GM19372 (cell line): Measurements from ENCODE around the gene LYL1.

ENCODE experiments used
- ATAC-seq: cut with Tn5 transposase; IDR thresholded peaks from one replicate; pipeline ENCODE4 v1.9.1; 2021; ENCODE audit warnings: mild to moderate bottlenecking, low read depth, moderate library complexity; ENCODE audit not compliant: unreplicated experiment

The LYL1 gene

GRCh38 chr19:13094771-13095392, 7.8 kb downstream of the LYL1 start:
- ATAC-seq: no peak

- ATAC-seq: no peak
These were observed 8.6 kb downstream of the LYL1 start for GRCh38 chr19:13094106-13094504.

- no peak for ATAC-seq
These were observed 9.1 kb downstream of the LYL1 start for GRCh38 chr19:13093407-13094105.

GRCh38 chr19:13092606-13093235, 9.9 kb downstream of the LYL1 start:
- ATAC-seq: no peak

- no peak for ATAC-seq
These were observed 10.5 kb downstream of the LYL1 start for GRCh38 chr19:13092158-13092543.

- ATAC-seq: no peak
These were observed 11.1 kb downstream of the LYL1 start for GRCh38 chr19:13091400-13092157.

GRCh38 chr19:13090511-13091231, 12.0 kb downstream of the LYL1 start:
- ATAC-seq: no peak

- ATAC-seq: no peak
These were observed 12.7 kb downstream of the LYL1 start for GRCh38 chr19:13089857-13090507.

- no peak for ATAC-seq
These were observed 13.4 kb downstream of the LYL1 start for GRCh38 chr19:13089139-13089856.

- ATAC-seq: no peak
These were observed 14.7 kb downstream of the LYL1 start for GRCh38 chr19:13087795-13088537.

GRCh38 chr19:13087295-13087694, 15.4 kb downstream of the LYL1 start:
- ATAC-seq: no peak

GRCh38 chr19:13086341-13086740, 16.3 kb downstream of the LYL1 start:
- no peak for ATAC-seq

- no peak for ATAC-seq
These were observed 17.0 kb downstream of the LYL1 start for GRCh38 chr19:13085666-13086065.

- ATAC-seq: no peak
These were observed 19.0 kb downstream of the LYL1 start for GRCh38 chr19:13083627-13084026.

GRCh38 chr19:13083008-13083404, 19.7 kb downstream of the LYL1 start:
- ATAC-seq: no peak

GRCh38 chr19:13082192-13083007, 20.3 kb downstream of the LYL1 start:
- no peak for ATAC-seq

- ATAC-seq: no peak
These were observed 23.1 kb downstream of the LYL1 start for GRCh38 chr19:13079542-13079986.
